Kidney epithelial cell (primary cell): ENCODE measurements around the gene CFLAR. TPM values are rescaled to one million over a fixed set of nuclear protein-coding genes. Genes with fewer than 3 reads are reported as not detected.

Source experiments
- DNase-seq: peaks from one replicate; pipeline ENCODE4 v3.0.0-alpha.2; 2010; ENCODE audit warnings: low read depth
- H3K27me3 ChIP-seq: 2 replicates; pipeline ENCODE4 v1.6.0; 2011; ENCODE audit warnings: low read length; ENCODE audit not compliant: control insufficient read depth, insufficient read depth
- H3K36me3 ChIP-seq: 2 replicates; pipeline ENCODE4 v1.5.1; 2011; ENCODE audit warnings: low read length; ENCODE audit not compliant: control insufficient read depth, insufficient read depth
- H3K4me3 ChIP-seq: 2 replicates; pipeline ENCODE4 v1.5.1; 2011; ENCODE audit warnings: low read depth, mild to moderate bottlenecking, control low read depth, low read length
- CTCF ChIP-seq: IDR thresholded peaks from 2 replicates; pipeline ENCODE4 v1.5.1; 2011; ENCODE audit warnings: mild to moderate bottlenecking, moderate library complexity, low read length, control low read depth, inconsistent platforms; ENCODE audit not compliant: insufficient read depth, poor library complexity, severe bottlenecking
- total RNA-seq: library from RNA; depleted of rRNA; stranded (reverse); fragments of >200 nt; gene quantifications from 2 replicates; pipeline ENCODE4 v1.2.3, GENCODE V29; 2015

CFLAR gene
- total RNA-seq, 1 donor from 2014 or later = 99.7 TPM

GRCh38 chr2:201122276-201122675 lies 6.3 kb downstream of the CFLAR start:
- H3K36me3 ChIP-seq = no peaks in the 10 kb centered on the region
- no peak overlapping the region for H3K4me3 ChIP-seq
- no peaks in the 10 kb centered on the region for H3K27me3 ChIP-seq
- no peak for DNase-seq
- no peak for TF ChIP-seq CTCF

- no peak for TF ChIP-seq CTCF
- Histone ChIP-seq H3K27me3 (no peaks in the 10 kb centered on the region), H3K4me3 (no peak overlapping the region), H3K36me3 (peaks cover 1% of the 10 kb centered on the region)
- no peak for DNase-seq
Observed at GRCh38 chr2:201126308-201127151, 10.6 kb downstream of the CFLAR start.

- TF ChIP-seq CTCF = no peak
- H3K4me3 ChIP-seq = no peak overlapping the region
- H3K27me3 ChIP-seq = no peaks in the 10 kb centered on the region
- peaks cover 1% of the 10 kb centered on the region for H3K36me3 ChIP-seq
- no peak for DNase-seq
Observed at GRCh38 chr2:201127152-201127511, 11.2 kb downstream of the CFLAR start.

- no peak for TF ChIP-seq CTCF
- Histone ChIP-seq H3K27me3 (no peaks in the 10 kb centered on the region), H3K4me3 (no peak overlapping the region), H3K36me3 (peaks cover 1% of the 10 kb centered on the region)
- no peak for DNase-seq
Observed at GRCh38 chr2:201127570-201127969, 11.6 kb downstream of the CFLAR start.

- no peak overlapping the region for H3K4me3 ChIP-seq
- no peaks in the 10 kb centered on the region for H3K27me3 ChIP-seq
- no peak for DNase-seq
- H3K36me3 ChIP-seq = peaks cover 1% of the 10 kb centered on the region
- no peak for TF ChIP-seq CTCF
Observed at GRCh38 chr2:201128033-201128432, 12.1 kb downstream of the CFLAR start.
